Coronary artery (tissue), 2 donors: ENCODE data around the gene EFTUD2.
A peak's percentile ranks its signal among the peaks of the same experiment; 100 is the strongest.

Source experiments
- DNase-seq: peaks from one replicate; pipeline ENCODE4 v3.0.0-alpha.2; 2017; ENCODE audit warnings: low spot score
- H3K27ac ChIP-seq, 2 donors: fragments of 200-600 bp; sonication (generic); one replicate each; pipeline ENCODE4 v1.5.1; 2016 to 2019
- H3K4me3 ChIP-seq: fragments of 200-600 bp; sonication (generic); 2 replicates; pipeline ENCODE4 v1.5.1; 2016; ENCODE audit warnings: mild to moderate bottlenecking, moderate library complexity
- TF ChIP-seq, protein P1 (sequence below): fragments of 200-600 bp; sonication (generic); IDR thresholded peaks from one replicate; pipeline ENCODE4 v1.5.1; 2019; ENCODE audit warnings: antibody characterized with exemption

The EFTUD2 gene

GRCh38 chr17:44905006-44906000 is 6.1 kb upstream of the EFTUD2 start:
- TF ChIP-seq, protein P1, sequence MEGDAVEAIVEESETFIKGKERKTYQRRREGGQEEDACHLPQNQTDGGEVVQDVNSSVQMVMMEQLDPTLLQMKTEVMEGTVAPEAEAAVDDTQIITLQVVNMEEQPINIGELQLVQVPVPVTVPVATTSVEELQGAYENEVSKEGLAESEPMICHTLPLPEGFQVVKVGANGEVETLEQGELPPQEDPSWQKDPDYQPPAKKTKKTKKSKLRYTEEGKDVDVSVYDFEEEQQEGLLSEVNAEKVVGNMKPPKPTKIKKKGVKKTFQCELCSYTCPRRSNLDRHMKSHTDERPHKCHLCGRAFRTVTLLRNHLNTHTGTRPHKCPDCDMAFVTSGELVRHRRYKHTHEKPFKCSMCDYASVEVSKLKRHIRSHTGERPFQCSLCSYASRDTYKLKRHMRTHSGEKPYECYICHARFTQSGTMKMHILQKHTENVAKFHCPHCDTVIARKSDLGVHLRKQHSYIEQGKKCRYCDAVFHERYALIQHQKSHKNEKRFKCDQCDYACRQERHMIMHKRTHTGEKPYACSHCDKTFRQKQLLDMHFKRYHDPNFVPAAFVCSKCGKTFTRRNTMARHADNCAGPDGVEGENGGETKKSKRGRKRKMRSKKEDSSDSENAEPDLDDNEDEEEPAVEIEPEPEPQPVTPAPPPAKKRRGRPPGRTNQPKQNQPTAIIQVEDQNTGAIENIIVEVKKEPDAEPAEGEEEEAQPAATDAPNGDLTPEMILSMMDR = no peak
- Histone ChIP-seq H3K27ac (no peak overlapping the region), H3K4me3 (no peak overlapping the region)
- peak; percentile 7 for DNase-seq

GRCh38 chr17:44904001-44904984 is 5.0 kb upstream of the EFTUD2 start:
- Histone ChIP-seq H3K4me3 (no peak overlapping the region), H3K27ac (no peak overlapping the region)
- DNase-seq = peak; percentile 57
- TF ChIP-seq, protein P1 = no peak

DNA sequence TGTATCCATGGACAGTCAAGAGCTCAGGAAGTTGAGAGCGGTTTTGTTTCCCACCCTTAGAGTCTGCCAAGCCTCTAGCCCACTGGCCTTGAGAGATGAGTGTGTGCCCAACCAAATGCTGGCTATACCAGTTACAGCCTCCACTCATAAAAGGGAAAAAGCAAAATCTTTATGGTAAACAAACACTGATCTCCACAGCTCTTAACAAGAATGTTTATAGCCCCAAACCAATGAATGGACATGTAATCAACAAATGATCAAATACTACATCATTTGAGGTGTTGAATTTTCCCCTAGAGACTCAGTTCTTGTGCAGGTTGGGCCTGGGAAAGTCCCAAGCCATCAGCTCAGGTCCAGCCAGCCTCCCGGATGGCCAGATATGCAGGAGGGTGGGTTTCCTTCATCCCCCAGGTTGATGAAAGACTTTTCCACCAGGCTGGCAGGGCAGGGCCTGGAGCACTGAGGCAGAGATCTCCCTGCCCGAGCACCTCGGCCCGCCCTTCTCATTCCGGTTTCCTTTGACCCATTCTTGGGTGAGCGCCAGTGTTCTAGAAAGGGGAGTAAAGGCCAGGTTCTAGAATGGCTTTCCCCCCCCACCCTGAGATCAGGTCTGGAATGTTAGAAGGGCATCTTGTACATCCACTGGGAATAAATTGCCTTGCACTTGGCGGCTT is 3.9 kb upstream of the EFTUD2 start:
- H3K4me3 ChIP-seq = no peak overlapping the region
- no peak overlapping the region for H3K27ac ChIP-seq
- DNase-seq = peak; percentile 71
- TF ChIP-seq, protein P1 = no peak

GRCh38 chr17:44902135-44902760 is 3.0 kb upstream of the EFTUD2 start:
- Histone ChIP-seq H3K4me3 (no peak overlapping the region), H3K27ac (no peak overlapping the region)
- peak; percentile 61 for DNase-seq
- TF ChIP-seq, protein P1 = no peak

GRCh38 chr17:44901411-44901921 is 2.2 kb upstream of the EFTUD2 start:
- DNase-seq = peak; percentile 12
- Histone ChIP-seq H3K27ac (no peak overlapping the region), H3K4me3 (no peak overlapping the region)
- TF ChIP-seq, protein P1 = no peak

- peak; percentile 36 for DNase-seq
- Histone ChIP-seq H3K4me3 (no peak overlapping the region), H3K27ac (no peak overlapping the region)
- TF ChIP-seq, protein P1 = no peak
Measured at GRCh38 chr17:44900894-44901293, 1.6 kb upstream of the EFTUD2 start.
